SU-DHL-6 (cell line): ENCODE measurements around the gene SERPIND1.
"Not testable (repeated sequence)": the region's sequence is repeated elsewhere in the genome, so short reads cannot be mapped to it uniquely, and the experiment has no call there.

Source experiments
- H2AFZ ChIP-seq: fragments of 200-600 bp; sonication (generic); 2 replicates; pipeline ENCODE4 v1.6.1; 2014; ENCODE audit warnings: low read depth, mild to moderate bottlenecking, moderate library complexity, mixed read lengths, antibody characterized with exemption, low read length; ENCODE audit not compliant: severe bottlenecking
- H3F3A ChIP-seq: fragments of 200-600 bp; shearing (Covaris generic); 2 replicates; pipeline ENCODE4 v1.6.0; 2016; ENCODE audit warnings: antibody characterized with exemption, mild to moderate bottlenecking; ENCODE audit not compliant: insufficient read depth
- H3K27ac ChIP-seq: fragments of 200-600 bp; sonication (generic); 2 replicates; pipeline ENCODE4 v1.5.1; 2016; ENCODE audit warnings: low read depth, mild to moderate bottlenecking, low read length, moderate library complexity, mixed read lengths
- H3K27me3 ChIP-seq: fragments of 200-600 bp; sonication (generic), shearing (Covaris generic); 2 replicates; pipeline ENCODE4 v1.6.0; 2014; ENCODE audit warnings: mild to moderate bottlenecking, low read length
- H3K36me3 ChIP-seq: fragments of 200-600 bp; sonication (generic); 2 replicates; pipeline ENCODE4 v1.6.1; 2014; ENCODE audit warnings: mild to moderate bottlenecking, low read length, mixed read lengths
- H3K4me2 ChIP-seq: fragments of 300-600, 200-600 bp; shearing (Covaris generic), sonication (generic); 2 replicates; pipeline ENCODE4 v1.6.0; 2014; ENCODE audit warnings: low read length, low read depth, mild to moderate bottlenecking; ENCODE audit not compliant: poor library complexity, severe bottlenecking
- H3K4me3 ChIP-seq: fragments of 200-600 bp; sonication (generic); 2 replicates; pipeline ENCODE4 v1.5.1; 2014; ENCODE audit warnings: antibody characterized with exemption, low read length, mild to moderate bottlenecking, mixed read lengths; ENCODE audit not compliant: insufficient read depth, poor library complexity, severe bottlenecking
- H3K79me2 ChIP-seq: fragments of 200-600 bp; sonication (generic); 2 replicates; pipeline ENCODE4 v1.6.1; 2014; ENCODE audit warnings: mild to moderate bottlenecking, low read length, moderate library complexity; ENCODE audit not compliant: insufficient read depth
- H3K9ac ChIP-seq: fragments of 200-600 bp; sonication (generic); 2 replicates; pipeline ENCODE4 v1.7.0; 2014; ENCODE audit warnings: mild to moderate bottlenecking, low read length
- H3K9me2 ChIP-seq: fragments of 200-600 bp; sonication (generic); replicated peaks from 2 replicates; pipeline ENCODE4 v1.6.1; 2014; ENCODE audit warnings: low read length; ENCODE audit not compliant: insufficient read depth
- H3K9me3 ChIP-seq: fragments of 200-600 bp; sonication (generic); 2 replicates; pipeline ENCODE4 v1.6.1; 2014; ENCODE audit warnings: low read length, mixed read lengths; ENCODE audit not compliant: insufficient read depth
- H4K20me1 ChIP-seq: fragments of 200-600 bp; sonication (generic); 2 replicates; pipeline ENCODE4 v1.6.1; 2014; ENCODE audit warnings: low read depth, mild to moderate bottlenecking, antibody characterized with exemption, low read length, moderate library complexity, mixed read lengths
- EZH2phosphoT487 ChIP-seq: fragments of 200-600 bp; sonication (generic), shearing (Covaris generic); conservative IDR thresholded peaks from 2 replicates; pipeline ENCODE4 v1.6.1; 2018; ENCODE audit warnings: mild to moderate bottlenecking, antibody characterized with exemption, low read length, moderate library complexity, mixed read lengths
- TF ChIP-seq, protein P1 (sequence below): fragments of 200-600 bp; sonication (generic); IDR thresholded peaks from one replicate; pipeline ENCODE4 v1.5.1; 2017; ENCODE audit warnings: antibody characterized with exemption, mild to moderate bottlenecking, low read length, moderate library complexity; ENCODE audit not compliant: insufficient read depth, poor library complexity, severe bottlenecking

The SERPIND1 gene

DNA sequence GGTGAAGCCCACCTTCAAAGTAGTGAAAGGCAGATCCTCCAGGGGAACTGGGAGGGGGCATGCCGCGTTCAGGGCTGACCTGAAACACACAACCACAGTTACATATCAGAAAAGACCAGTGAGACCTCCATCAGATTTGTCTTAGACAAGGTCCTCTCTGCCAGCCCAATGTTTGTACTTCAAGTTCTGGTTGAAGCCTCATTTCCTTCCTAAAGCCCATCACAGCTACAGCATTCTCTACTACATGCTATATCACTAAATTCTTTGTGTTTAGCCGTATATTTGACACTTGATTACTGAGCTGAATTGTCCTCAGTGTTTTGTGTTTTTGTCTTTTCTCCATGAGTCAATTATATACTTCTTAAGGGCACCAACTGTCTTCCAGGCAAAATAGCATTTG lies 44.6 kb downstream of the SERPIND1 start:
- Histone ChIP-seq H3K4me2 (no peak overlapping the region), H3K4me3 (no peak overlapping the region), H3K27me3 (no peaks in the 10 kb centered on the region), H3K36me3 (no peaks in the 10 kb centered on the region), H3K9ac (no peak overlapping the region), H3K27ac (no peak overlapping the region), H2AFZ (no peak overlapping the region), H4K20me1 (no peaks in the 10 kb centered on the region), H3K79me2 (no peaks in the 10 kb centered on the region), H3K9me2 (no peaks in the 10 kb centered on the region), H3F3A (no peaks in the 10 kb centered on the region), H3K9me3 (no peaks in the 10 kb centered on the region)
- TF ChIP-seq EZH2phosphoT487: no peak
- TF ChIP-seq, protein P1, sequence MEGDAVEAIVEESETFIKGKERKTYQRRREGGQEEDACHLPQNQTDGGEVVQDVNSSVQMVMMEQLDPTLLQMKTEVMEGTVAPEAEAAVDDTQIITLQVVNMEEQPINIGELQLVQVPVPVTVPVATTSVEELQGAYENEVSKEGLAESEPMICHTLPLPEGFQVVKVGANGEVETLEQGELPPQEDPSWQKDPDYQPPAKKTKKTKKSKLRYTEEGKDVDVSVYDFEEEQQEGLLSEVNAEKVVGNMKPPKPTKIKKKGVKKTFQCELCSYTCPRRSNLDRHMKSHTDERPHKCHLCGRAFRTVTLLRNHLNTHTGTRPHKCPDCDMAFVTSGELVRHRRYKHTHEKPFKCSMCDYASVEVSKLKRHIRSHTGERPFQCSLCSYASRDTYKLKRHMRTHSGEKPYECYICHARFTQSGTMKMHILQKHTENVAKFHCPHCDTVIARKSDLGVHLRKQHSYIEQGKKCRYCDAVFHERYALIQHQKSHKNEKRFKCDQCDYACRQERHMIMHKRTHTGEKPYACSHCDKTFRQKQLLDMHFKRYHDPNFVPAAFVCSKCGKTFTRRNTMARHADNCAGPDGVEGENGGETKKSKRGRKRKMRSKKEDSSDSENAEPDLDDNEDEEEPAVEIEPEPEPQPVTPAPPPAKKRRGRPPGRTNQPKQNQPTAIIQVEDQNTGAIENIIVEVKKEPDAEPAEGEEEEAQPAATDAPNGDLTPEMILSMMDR: no peak

DNA sequence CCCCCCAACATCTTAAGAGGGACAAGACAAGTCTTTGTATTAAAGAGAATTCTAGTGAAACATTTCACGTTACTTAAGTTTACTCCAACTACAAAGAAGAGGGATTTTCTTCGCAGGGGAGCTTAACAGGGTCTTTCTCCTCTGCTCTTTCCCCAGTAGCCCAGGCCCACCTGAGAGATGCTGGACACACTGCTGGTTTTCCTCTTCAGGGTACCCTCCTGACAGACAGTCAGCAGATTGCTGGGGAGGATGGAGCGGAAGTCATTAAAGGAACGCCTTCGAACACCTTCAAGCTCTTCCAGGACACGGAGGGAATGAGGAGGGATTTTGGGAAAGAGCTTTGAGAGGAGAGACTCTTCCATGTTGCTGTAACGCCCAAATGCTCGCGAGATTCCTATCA lies 45.6 kb downstream of the SERPIND1 start:
- Histone ChIP-seq H3K79me2 (no peaks in the 10 kb centered on the region), H3K9me2 (no peaks in the 10 kb centered on the region), H3K36me3 (no peaks in the 10 kb centered on the region), H3K27ac (no peak overlapping the region), H2AFZ (no peak overlapping the region), H3K9me3 (no peaks in the 10 kb centered on the region), H3K27me3 (no peaks in the 10 kb centered on the region), H3K4me2 (no peak overlapping the region), H3F3A (no peaks in the 10 kb centered on the region), H4K20me1 (no peaks in the 10 kb centered on the region), H3K4me3 (no peak overlapping the region), H3K9ac (no peak overlapping the region)
- TF ChIP-seq, protein P1: no peak
- no peak for TF ChIP-seq EZH2phosphoT487

DNA sequence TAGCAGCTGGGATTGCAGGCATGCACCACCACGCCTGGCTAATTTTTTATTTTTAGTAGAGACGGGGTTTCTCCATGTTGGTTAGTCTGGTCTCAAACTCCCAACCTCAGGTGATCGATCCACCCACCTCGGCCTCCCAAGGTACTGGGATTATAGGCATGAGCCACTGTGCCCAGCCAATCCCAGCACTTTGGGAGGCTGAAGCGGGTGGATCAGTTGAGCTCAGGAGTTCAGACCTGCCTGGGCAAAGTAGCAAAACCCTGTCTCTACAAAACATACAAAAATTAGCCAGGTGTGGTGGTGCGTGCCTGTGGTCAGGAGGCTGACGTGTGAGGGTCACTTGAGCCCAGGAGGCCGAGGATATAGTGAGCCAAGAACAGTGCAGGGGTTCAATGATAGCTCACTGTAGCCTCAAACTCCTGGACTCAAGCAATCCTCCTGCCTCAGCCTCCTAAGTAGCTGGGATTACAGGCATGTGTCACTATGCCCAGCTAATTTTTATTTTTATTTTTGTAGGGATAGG lies 47.9 kb downstream of the SERPIND1 start:
- H3K79me2 ChIP-seq: not testable (repeated sequence)

DNA sequence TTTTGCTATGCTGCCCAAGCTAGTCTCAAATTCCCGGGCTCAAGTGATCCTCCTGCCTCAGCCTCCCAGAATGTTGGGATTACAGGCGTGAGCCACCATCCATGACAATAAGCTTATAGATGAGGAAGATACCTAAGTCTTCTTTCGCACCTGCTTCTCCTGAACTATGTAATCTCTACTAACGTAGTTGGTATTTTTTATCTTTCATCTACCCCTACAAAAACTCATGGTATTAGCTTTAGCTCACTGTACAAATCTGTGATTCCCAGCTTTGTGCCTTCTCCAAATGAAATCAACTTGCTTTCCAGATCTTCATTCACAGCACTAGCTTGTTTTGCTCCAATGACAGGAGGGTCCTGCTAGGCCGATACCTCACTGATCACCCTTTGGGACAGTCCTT lies 48.3 kb downstream of the SERPIND1 start:
- no peaks in the 10 kb centered on the region for H3K9me3 ChIP-seq
- no peaks in the 10 kb centered on the region for H3K27me3 ChIP-seq
- no peak overlapping the region for H3K27ac ChIP-seq
- no peaks in the 10 kb centered on the region for H4K20me1 ChIP-seq
- H3K79me2 ChIP-seq: no peaks in the 10 kb centered on the region
- H3K4me2 ChIP-seq: no peak overlapping the region
- H3F3A ChIP-seq: no peaks in the 10 kb centered on the region
- H2AFZ ChIP-seq: no peak overlapping the region
- H3K9me2 ChIP-seq: no peaks in the 10 kb centered on the region
- TF ChIP-seq EZH2phosphoT487: no peak
- TF ChIP-seq, protein P1: no peak
- no peaks in the 10 kb centered on the region for H3K36me3 ChIP-seq
- H3K9ac ChIP-seq: no peak overlapping the region
- H3K4me3 ChIP-seq: no peak overlapping the region

More for the DNA sequence above, 47.9 kb downstream of the SERPIND1 start:
- H3K27ac ChIP-seq, H3K9me3 ChIP-seq, H3F3A ChIP-seq, H3K9ac ChIP-seq, H2AFZ ChIP-seq, H4K20me1 ChIP-seq, H3K9me2 ChIP-seq, H3K4me2 ChIP-seq, H3K36me3 ChIP-seq, H3K4me3 ChIP-seq, H3K27me3 ChIP-seq: not testable (repeated sequence)
